Liver (tissue), 9 donors: ENCODE measurements around the gene LAGE3. TPM values are rescaled to one million over a fixed set of nuclear protein-coding genes. Genes with fewer than 3 reads are reported as not detected.

ENCODE experiments used
- DNase-seq: peaks from one replicate; pipeline ENCODE4 v3.0.0-alpha.2; 2017; ENCODE audit warnings: low spot score
- H3K27ac ChIP-seq, 2 donors: one replicate each; pipeline ENCODE4 v1.7.0; 2013; ENCODE audit warnings: inconsistent platforms in 2 of 2, low read length in 2 of 2, control low read depth in 1 of 2, low read depth in 1 of 2, mild to moderate bottlenecking in 1 of 2
- H3K27me3 ChIP-seq, 4 donors: one replicate each; pipeline versions ENCODE4 v1.6.1 to v1.7.0; 2013; ENCODE audit warnings: low read length in 3 of 4, inconsistent platforms in 1 of 4, mild to moderate bottlenecking in 1 of 4, moderate library complexity in 1 of 4; ENCODE audit not compliant: control insufficient read depth in 4 of 4, insufficient read depth in 4 of 4
- H3K36me3 ChIP-seq, 4 donors: one replicate each; pipeline versions ENCODE4 v1.6.1 to v1.7.0; 2013; ENCODE audit warnings: low read length in 3 of 4, mild to moderate bottlenecking in 3 of 4, low read depth in 1 of 4, moderate library complexity in 1 of 4; ENCODE audit not compliant: control insufficient read depth in 4 of 4, insufficient read depth in 3 of 4
- H3K4me1 ChIP-seq, 4 donors: one replicate each; pipeline versions ENCODE4 v1.6.1 to v1.7.0; 2013; ENCODE audit warnings: low read length in 3 of 4, mild to moderate bottlenecking in 3 of 4, moderate library complexity in 1 of 4; ENCODE audit not compliant: control insufficient read depth in 4 of 4, insufficient read depth in 4 of 4
- H3K4me3 ChIP-seq, 3 donors: one replicate each; pipeline versions ENCODE4 v1.6.1 to v1.7.0; 2013; ENCODE audit warnings: low read length in 3 of 3, control low read depth in 1 of 3, low read depth in 1 of 3, mild to moderate bottlenecking in 1 of 3
- H3K9ac ChIP-seq, 2 donors: one replicate each; pipeline ENCODE4 v1.7.0; 2013; ENCODE audit warnings: low read length in 2 of 2, mild to moderate bottlenecking in 2 of 2, moderate library complexity in 2 of 2, control low read depth in 1 of 2, low read depth in 1 of 2
- H3K9me3 ChIP-seq, 4 donors: one replicate each; pipeline versions ENCODE4 v1.6.1 to v1.7.0; 2013; ENCODE audit warnings: low read length in 3 of 4; ENCODE audit not compliant: control insufficient read depth in 4 of 4
- ATF3 ChIP-seq: IDR thresholded peaks from 2 replicates; pipeline ENCODE4 v1.6.1; 2016; ENCODE audit warnings: antibody characterized with exemption
- CTCF ChIP-seq: fragments of 150-350 bp; IDR thresholded peaks from 2 replicates; pipeline ENCODE4 v1.5.1; 2017; ENCODE audit warnings: improper control_type of control experiment, low read depth, low read length; ENCODE audit not compliant: missing input control
- EGR1 ChIP-seq, 2 donors: IDR thresholded peaks; 2 replicates each; pipeline ENCODE4 v1.6.1; 2016 to 2018; ENCODE audit warnings: antibody characterized with exemption in 2 of 2, low read depth in 2 of 2
- FOXA1 ChIP-seq: IDR thresholded peaks from 2 replicates; pipeline ENCODE4 v1.6.1; 2016; ENCODE audit warnings: antibody characterized with exemption
- HNF4A ChIP-seq, 2 donors: conservative IDR thresholded peaks; 2 replicates each; pipeline ENCODE4 v1.6.1; 2016; ENCODE audit warnings: antibody characterized with exemption in 2 of 2, mild to moderate bottlenecking in 2 of 2
- HNF4G ChIP-seq: IDR thresholded peaks from 2 replicates; pipeline ENCODE4 v1.6.1; 2016; ENCODE audit warnings: antibody characterized with exemption
- JUND ChIP-seq, 2 donors: IDR thresholded peaks; 2 replicates each; pipeline ENCODE4 v1.6.1; 2016; ENCODE audit warnings: antibody characterized with exemption in 2 of 2
- MAX ChIP-seq: IDR thresholded peaks from 2 replicates; pipeline ENCODE4 v1.6.1; 2016; ENCODE audit warnings: antibody characterized with exemption
- NR2F2 ChIP-seq: IDR thresholded peaks from 2 replicates; pipeline ENCODE4 v1.6.1; 2016; ENCODE audit warnings: antibody characterized with exemption
- RAD21 ChIP-seq, 2 donors: IDR thresholded peaks; 2 replicates each; pipeline ENCODE4 v1.6.1; 2016; ENCODE audit warnings: antibody characterized with exemption in 2 of 2, mild to moderate bottlenecking in 2 of 2
- REST ChIP-seq: IDR thresholded peaks from 2 replicates; pipeline ENCODE4 v1.6.1; 2016; ENCODE audit warnings: antibody characterized with exemption, mild to moderate bottlenecking
- RXRA ChIP-seq, 2 donors: IDR thresholded peaks; 2 replicates each; pipeline ENCODE4 v1.6.1; 2017 to 2018; ENCODE audit warnings: antibody characterized with exemption in 2 of 2, mild to moderate bottlenecking in 1 of 2
- TAF1 ChIP-seq: conservative IDR thresholded peaks from 2 replicates; pipeline ENCODE4 v1.6.1; 2016; ENCODE audit warnings: antibody characterized with exemption, mild to moderate bottlenecking
- YY1 ChIP-seq: IDR thresholded peaks from 2 replicates; pipeline ENCODE4 v1.6.1; 2016; ENCODE audit warnings: antibody characterized with exemption, mild to moderate bottlenecking
- WGBS: extraction: QIAGEN DNeasy Blood & Tissue Kit; methylation state at CpG from one replicate; pipeline ENCODE4 v1.1.7; 2013; 5-methylcytosine and 5-hydroxymethylcytosine counted together
- polyA plus RNA-seq, 2 donors: library from polyadenylated mRNA; stranded (reverse) in 1 of 2; unstranded in 1 of 2; fragments of 200-250 nt in 1 of 2; fragments of >200 nt in 1 of 2; fragmentation: Nextera tagmentation in 1 of 2; extraction: Ambion mirVana in 1 of 2; gene quantifications; one replicate each; pipeline versions ENCODE4 v1.2.1 to v1.2.3, GENCODE V29; 2013 to 2015
- total RNA-seq, 2 donors: library from RNA; depleted of rRNA; stranded (reverse); fragments of >200 nt; gene quantifications; one replicate each; pipeline ENCODE4 v1.2.3, GENCODE V29; 2014
- donor health status: healthy.
- donor health status: healthy.
- donor health status: healthy.
- donor health status: healthy.
- donor health status: healthy.

Gene LAGE3
- total and polyA plus RNA-seq, 4 donors: 8.5 to 18.1 (median 12.7) TPM

GRCh38 chrX:154470914-154471568 lies 8.0 kb downstream of the LAGE3 start:
- TF ChIP-seq EGR1 (IDR thresholded peaks at IDR 0.05; ENCODE audit: low read depth in 2 of 2) (no peak), JUND (IDR thresholded peaks at IDR 0.05) (no peak)
- Histone ChIP-seq H3K9ac (no peak overlapping the region), H3K27me3 (no peaks in the 10 kb centered on the region), H3K4me3 (no peak overlapping the region), H3K4me1 (no peaks in the 10 kb centered on the region), H3K9me3 (no peaks in the 10 kb centered on the region), H3K27ac (no peak overlapping the region), H3K36me3 (peaks cover 0 to 1% (median 0%) of the 10 kb centered on the region in 4 donors)
- no peak for DNase-seq
- 96% methylated on average over 21 of the region's 23 CpGs for WGBS

- TF ChIP-seq MAX (no peak), JUND (IDR thresholded peaks at IDR 0.05) (no peak), NR2F2 (no peak), FOXA1 (no peak), HNF4A (conservative IDR thresholded peaks at IDR 0.05) (no peak)
- no peak for DNase-seq
- no peak overlapping the region for H3K4me3 ChIP-seq
- H3K9me3 ChIP-seq: no peaks in the 10 kb centered on the region
- no peak overlapping the region for H3K9ac ChIP-seq
- no peaks in the 10 kb centered on the region for H3K4me1 ChIP-seq
- WGBS: 97% methylated on average over 14 of the region's 14 CpGs
- H3K27me3 ChIP-seq: no peaks in the 10 kb centered on the region
- no peak overlapping the region for H3K27ac ChIP-seq
- H3K36me3 ChIP-seq: peaks cover 0 to 2% (median 0%) of the 10 kb centered on the region in 4 donors
Measured at GRCh38 chrX:154470434-154470833, 8.6 kb downstream of the LAGE3 start.

- H3K4me1 ChIP-seq: no peaks in the 10 kb centered on the region
- H3K4me3 ChIP-seq: no peak overlapping the region
- no peaks in the 10 kb centered on the region for H3K9me3 ChIP-seq
- peaks cover 0 to 2% (median 0%) of the 10 kb centered on the region in 4 donors for H3K36me3 ChIP-seq
- H3K9ac ChIP-seq: no peak overlapping the region
- no peak for DNase-seq
- no peak overlapping the region for H3K27ac ChIP-seq
- WGBS: 96% methylated on average over 18 of the region's 18 CpGs
- TF ChIP-seq ATF3: no peak
- no peak for TF ChIP-seq MAX
- TF ChIP-seq RAD21 (IDR thresholded peaks at IDR 0.05): no peak
- TF ChIP-seq TAF1: no peak
- no peak for TF ChIP-seq HNF4A (conservative IDR thresholded peaks at IDR 0.05)
- no peak for TF ChIP-seq HNF4G
- TF ChIP-seq JUND (IDR thresholded peaks at IDR 0.05): no peak
- no peak for TF ChIP-seq FOXA1
- TF ChIP-seq CTCF: no peak
- TF ChIP-seq YY1: no peak
- no peak for TF ChIP-seq REST
- TF ChIP-seq RXRA (IDR thresholded peaks at IDR 0.05): no peak
- no peaks in the 10 kb centered on the region for H3K27me3 ChIP-seq
Measured at GRCh38 chrX:154469880-154470279, 9.2 kb downstream of the LAGE3 start.
